HG02588 (cell line): ENCODE data around the gene GBX2.

Experiments used
- ATAC-seq: cut with Tn5 transposase; IDR thresholded peaks from one replicate; pipeline ENCODE4 v1.9.1; 2021; ENCODE audit warnings: mild to moderate bottlenecking, moderate library complexity; ENCODE audit not compliant: unreplicated experiment

Gene GBX2

GRCh38 chr2:236168110-236169080 lies at the start of gene GBX2:
TSS of gene GBX2 (minus strand) at chr2:236168386. CDS start at chr2:236167971, 415 bp downstream.
- no peak for ATAC-seq

GRCh38 chr2:236217926-236218325 lies 49.7 kb upstream of the GBX2 start:
- no peak for ATAC-seq

- ATAC-seq: no peak
Observed at GRCh38 chr2:236216711-236217110, 48.5 kb upstream of the GBX2 start.

- ATAC-seq: no peak
Observed at GRCh38 chr2:236215761-236216333, 47.7 kb upstream of the GBX2 start.

GRCh38 chr2:236215196-236215595 lies 47.0 kb upstream of the GBX2 start:
- ATAC-seq: no peak

GRCh38 chr2:236214376-236214995 lies 46.3 kb upstream of the GBX2 start:
- no peak for ATAC-seq

- no peak for ATAC-seq
Observed at GRCh38 chr2:236211296-236211695, 43.1 kb upstream of the GBX2 start.

GRCh38 chr2:236210536-236210935 lies 42.4 kb upstream of the GBX2 start:
- no peak for ATAC-seq

- no peak for ATAC-seq
Observed at GRCh38 chr2:236209996-236210395, 41.8 kb upstream of the GBX2 start.

GRCh38 chr2:236209535-236209934 lies 41.3 kb upstream of the GBX2 start:
- no peak for ATAC-seq

GRCh38 chr2:236208019-236208926 lies 40.1 kb upstream of the GBX2 start:
- ATAC-seq: no peak

GRCh38 chr2:236207472-236207871 lies 39.3 kb upstream of the GBX2 start:
- ATAC-seq: no peak

- no peak for ATAC-seq
Observed at GRCh38 chr2:236205867-236206645, 37.9 kb upstream of the GBX2 start.

- ATAC-seq: no peak
Observed at GRCh38 chr2:236204953-236205352, 36.8 kb upstream of the GBX2 start.

GRCh38 chr2:236200378-236200777 lies 32.2 kb upstream of the GBX2 start:
- ATAC-seq: no peak

GRCh38 chr2:236196366-236196765 lies 28.2 kb upstream of the GBX2 start:
- ATAC-seq: no peak

- no peak for ATAC-seq
Observed at GRCh38 chr2:236195726-236196125, 27.5 kb upstream of the GBX2 start.

- no peak for ATAC-seq
Observed at GRCh38 chr2:236194786-236195185, 26.6 kb upstream of the GBX2 start.

- no peak for ATAC-seq
Observed at GRCh38 chr2:236193026-236193425, 24.8 kb upstream of the GBX2 start.

- no peak for ATAC-seq
Observed at GRCh38 chr2:236190674-236191073, 22.5 kb upstream of the GBX2 start.
